AG04450 (cell line): ENCODE measurements around the gene CSNK1E. TPM values are rescaled to one million over a fixed set of nuclear protein-coding genes. Genes with fewer than 3 reads are reported as not detected.

Source experiments
- CTCF ChIA-PET: fragments of 300-600, 350-600 bp; formaldehyde crosslinking; extraction: SDS; loops from one replicate; lab custom pipeline; 2022; ENCODE audit warnings: antibody characterized with exemption, inconsistent platforms; lab: Charles Lee
- POLR2A ChIA-PET: fragments of 350-600 bp; formaldehyde crosslinking; extraction: SDS; loops from one replicate; lab custom pipeline; 2021; ENCODE audit warnings: antibody characterized with exemption, inconsistent platforms; lab: Yijun Ruan, JAX
- DNase-seq: peaks from one replicate; pipeline ENCODE4 v3.0.0-alpha.2; 2011; ENCODE audit warnings: low read depth, low spot score
- H3K27ac ChIP-seq: one replicate; pipeline ENCODE4 v1.5.1; 2012; ENCODE audit warnings: low read depth, low read length, control low read depth
- H3K27me3 ChIP-seq: one replicate; pipeline ENCODE4 v1.6.0; 2012; ENCODE audit warnings: low read length; ENCODE audit not compliant: control insufficient read depth, insufficient read depth
- H3K4me3 ChIP-seq: 2 replicates; pipeline ENCODE4 v1.5.1; 2011; ENCODE audit warnings: mild to moderate bottlenecking, low read depth, low read length, control low read depth
- H3K9me3 ChIP-seq: 2 replicates; pipeline ENCODE4 v1.5.1; 2012; ENCODE audit warnings: low read length; ENCODE audit not compliant: control insufficient read depth, insufficient read depth
- CTCF ChIP-seq: IDR thresholded peaks from 2 replicates; pipeline ENCODE4 v1.5.1; 2011; ENCODE audit warnings: low read depth, low read length, control low read depth, inconsistent platforms
- polyA plus RNA-seq: library from polyadenylated mRNA; depleted of rRNA; stranded (reverse); fragments of >200 nt; gene quantifications from 2 replicates; pipeline ENCODE4 v1.2.3, GENCODE V29; 2011

Gene CSNK1E
- polyA plus RNA-seq, 1 experiment, result 109 TPM

- Histone ChIP-seq H3K4me3 (no peak overlapping the region), H3K27me3 (no peaks in the 10 kb centered on the region), H3K9me3 (no peaks in the 10 kb centered on the region; the same call in 1 of the 2 replicates), H3K27ac (peak overlapping the region; percentile 89)
- ChIA-PET CTCF (no interaction called here), POLR2A (interaction anchor here (0.6 kb wide), 1 partner anchor 159 kb away, joined by 11 read pairs; no protein-coding TSS in a partner anchor)
- DNase-seq, result no peak
- TF ChIP-seq CTCF, result no peak
These were observed 1.9 kb upstream of the CSNK1E start for GRCh38 chr22:38318792-38319773.

GRCh38 chr22:38317995-38318715 is 922 bp upstream of the CSNK1E start:
- Histone ChIP-seq H3K27me3 (no peaks in the 10 kb centered on the region), H3K27ac (peak overlapping the region; percentile 89), H3K4me3 (peak overlapping the region; percentile 55), H3K9me3 (no peaks in the 10 kb centered on the region; the same call in 1 of the 2 replicates)
- POLR2A ChIA-PET, result interaction anchor here (0.6 kb wide), 1 partner anchor 160 kb away, joined by 11 read pairs; no protein-coding TSS in a partner anchor
- TF ChIP-seq CTCF, result no peak
- CTCF ChIA-PET, result no interaction called here
- peak; percentile 52 for DNase-seq

GRCh38 chr22:38316364-38317121 is 690 bp downstream of the CSNK1E start:
- Histone ChIP-seq H3K27ac (peak overlapping the region; percentile 97), H3K27me3 (no peaks in the 10 kb centered on the region), H3K9me3 (no peaks in the 10 kb centered on the region; the same call in 1 of the 2 replicates), H3K4me3 (peak overlapping the region; percentile 79)
- CTCF ChIA-PET, result no interaction called here
- no peak for DNase-seq
- TF ChIP-seq CTCF, result no peak
- POLR2A ChIA-PET, result no interaction called here

GRCh38 chr22:38315823-38316363 is 1.3 kb downstream of the CSNK1E start:
- POLR2A ChIA-PET, result interaction anchor here (0.6 to 1.5 kb wide), 3 partner anchors 12 to 26 kb away, joined by 4 to 8 read pairs (median 6); no protein-coding TSS in a partner anchor
- Histone ChIP-seq H3K9me3 (no peaks in the 10 kb centered on the region; the same call in 1 of the 2 replicates), H3K27ac (peak overlapping the region; percentile 97), H3K27me3 (no peaks in the 10 kb centered on the region), H3K4me3 (peak overlapping the region; percentile 79)
- no peak for DNase-seq
- TF ChIP-seq CTCF, result no peak
- CTCF ChIA-PET, result no interaction called here
